H7 (cell line): ENCODE results near the gene TMED6. TPM values are rescaled to one million over a fixed set of nuclear protein-coding genes. Genes with fewer than 3 reads are reported as not detected.
"Not testable (repeated sequence)": the region's sequence is repeated elsewhere in the genome, so short reads cannot be mapped to it uniquely, and the experiment has no call there.

Source experiments
- DNase-seq: peaks from one replicate; pipeline ENCODE4 v3.0.0; 2012
- H3K27me3 ChIP-seq: 2 replicates; pipeline ENCODE4 v1.6.0; 2011; ENCODE audit warnings: mild to moderate bottlenecking, low read length; ENCODE audit not compliant: control insufficient read depth, insufficient read depth
- H3K36me3 ChIP-seq: replicated peaks from 2 replicates; pipeline ENCODE4 v1.5.1; 2011; ENCODE audit warnings: low read length; ENCODE audit not compliant: control insufficient read depth, insufficient read depth
- H3K4me3 ChIP-seq: 2 replicates; pipeline ENCODE4 v1.5.1; 2011; ENCODE audit warnings: low read depth, mild to moderate bottlenecking, control low read depth, low read length, moderate library complexity; ENCODE audit not compliant: insufficient read depth
- total RNA-seq: library from RNA; depleted of rRNA; stranded (reverse); fragments of >200 nt; shearing (Covaris generic); gene quantifications from 2 replicates; pipeline ENCODE4 v1.2.3, GENCODE V29; 2014

Gene TMED6
- total RNA-seq, 1 experiment from 2014 or later: not detected

DNA sequence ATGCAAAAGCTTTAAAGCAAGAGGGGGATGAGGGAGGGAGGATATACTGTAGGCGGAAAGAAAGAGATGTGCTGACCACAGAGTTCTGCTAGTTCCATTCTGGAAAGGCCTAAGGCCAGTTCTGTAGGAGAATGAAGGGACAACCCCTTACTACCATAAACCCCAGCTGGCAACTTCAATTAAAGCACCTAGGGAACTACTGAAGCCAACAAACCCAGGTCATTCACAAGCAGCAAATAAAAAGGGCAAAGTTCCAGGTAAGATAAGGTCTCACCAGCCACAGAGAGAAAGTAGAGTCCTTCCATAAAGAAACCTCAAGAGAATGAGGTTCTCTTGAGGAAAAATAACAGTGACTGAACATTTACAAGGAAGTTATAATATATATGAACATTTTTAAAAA lies 21.4 kb upstream of the TMED6 start:
- no peak overlapping the region for H3K4me3 ChIP-seq
- H3K27me3 ChIP-seq: no peaks in the 10 kb centered on the region
- DNase-seq: no peak
- peaks cover 18% of the 10 kb centered on the region for H3K36me3 ChIP-seq

DNA sequence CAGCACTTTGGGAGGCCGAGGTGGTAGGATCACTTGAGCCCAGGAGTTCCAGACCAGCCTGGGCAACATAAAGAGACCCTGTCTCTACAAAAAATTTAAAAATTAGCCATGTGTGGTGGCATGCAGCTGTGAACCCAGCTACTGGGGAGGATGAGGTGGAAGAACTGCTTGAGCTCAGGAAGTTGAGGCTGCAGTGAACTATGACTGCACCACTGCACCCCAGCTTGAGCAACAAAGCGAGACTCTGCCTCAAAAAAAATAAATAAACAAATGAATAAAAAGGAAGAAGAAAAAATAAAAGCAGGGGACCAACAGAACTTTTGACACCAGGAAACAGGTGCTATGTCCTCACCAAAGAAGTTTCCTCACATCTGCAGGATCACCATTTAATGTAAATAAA lies 20.0 kb upstream of the TMED6 start:
- Histone ChIP-seq H3K36me3 (peaks cover 24% of the 10 kb centered on the region), H3K27me3 (no peaks in the 10 kb centered on the region), H3K4me3 (no peak overlapping the region)
- DNase-seq: no peak

DNA sequence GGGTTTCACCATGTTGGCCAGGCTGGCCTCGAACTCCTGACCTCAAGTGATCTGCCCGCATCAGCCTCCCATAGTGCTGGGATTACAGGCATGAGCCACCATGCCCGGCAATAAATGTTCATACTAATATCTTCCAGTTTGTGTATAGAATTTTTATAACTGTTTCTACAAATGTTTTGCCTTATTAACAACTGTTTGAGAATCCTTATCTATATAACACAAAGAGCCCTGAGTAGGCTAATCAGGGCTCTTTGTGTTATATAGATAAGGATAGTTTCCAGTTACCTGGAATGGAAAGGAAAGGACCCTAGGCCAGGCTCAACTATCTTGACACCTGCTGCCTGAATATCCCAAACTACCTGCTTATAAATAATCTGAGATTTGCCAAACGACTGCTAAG lies 17.3 kb upstream of the TMED6 start:
- peaks cover 33% of the 10 kb centered on the region for H3K36me3 ChIP-seq
- H3K4me3 ChIP-seq: no peak overlapping the region
- H3K27me3 ChIP-seq: no peaks in the 10 kb centered on the region
- no peak for DNase-seq

DNA sequence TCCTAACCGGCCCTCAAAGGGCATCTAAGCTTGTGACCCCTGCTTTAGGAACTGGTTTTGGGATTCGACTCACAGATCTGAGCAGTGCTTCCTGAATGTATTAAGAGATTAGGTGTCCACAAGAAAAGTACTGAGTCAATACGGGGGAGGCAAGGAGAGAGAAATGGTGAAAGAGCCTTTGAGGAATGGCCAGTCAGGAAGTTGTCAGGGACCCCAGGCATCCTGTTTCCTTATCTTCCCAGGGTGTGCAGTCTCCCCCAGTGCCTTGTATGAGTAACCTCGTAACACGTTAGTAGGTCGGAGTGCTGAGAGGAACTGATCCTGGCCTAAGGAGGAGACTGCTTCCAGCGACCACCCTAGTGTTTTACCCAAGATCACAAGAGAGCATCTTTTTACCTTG lies 16.4 kb upstream of the TMED6 start:
- H3K36me3 ChIP-seq: peaks cover 33% of the 10 kb centered on the region
- no peak for DNase-seq
- H3K27me3 ChIP-seq: no peaks in the 10 kb centered on the region
- no peak overlapping the region for H3K4me3 ChIP-seq

DNA sequence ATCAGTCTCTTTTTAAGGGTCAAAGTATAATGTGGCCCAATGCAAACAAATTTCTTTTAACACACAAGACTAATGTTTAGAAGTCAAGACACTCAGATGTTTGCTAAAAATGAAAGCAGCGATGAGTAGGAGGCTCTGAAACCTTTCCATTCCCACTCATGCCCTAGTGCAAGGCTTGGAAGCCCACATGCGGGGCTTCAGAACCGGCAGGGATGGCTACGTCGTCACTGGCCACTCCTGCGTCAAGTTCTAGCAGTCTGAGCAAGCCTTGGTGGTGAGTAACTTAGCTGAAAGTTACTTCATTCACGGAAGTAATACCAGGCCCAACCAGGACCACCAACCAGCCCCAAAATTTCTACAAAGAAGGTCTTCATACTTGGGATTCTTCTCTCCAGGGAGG lies 14.8 kb upstream of the TMED6 start:
- DNase-seq: no peak
- Histone ChIP-seq H3K27me3 (no peaks in the 10 kb centered on the region), H3K4me3 (no peak overlapping the region), H3K36me3 (peaks cover 31% of the 10 kb centered on the region)

DNA sequence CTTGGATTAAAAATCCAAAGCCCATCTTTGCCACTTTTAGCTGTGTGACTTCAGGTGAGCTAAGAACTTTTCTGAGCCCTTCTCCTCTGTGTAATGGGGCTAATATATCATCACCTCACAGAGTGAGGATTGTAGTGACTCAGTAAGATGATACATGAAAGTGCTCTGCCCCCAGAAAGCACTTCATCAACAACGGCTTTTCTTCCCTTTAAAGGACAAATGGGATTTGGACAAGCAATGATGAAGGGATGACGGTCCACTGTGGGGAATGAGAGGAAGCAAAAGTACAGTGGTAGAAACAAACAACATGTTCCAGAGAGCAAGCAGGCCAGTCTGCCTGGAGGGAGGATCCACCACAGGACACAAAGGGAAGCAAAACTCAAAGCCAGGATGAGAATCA lies 14.3 kb upstream of the TMED6 start:
- no peak overlapping the region for H3K4me3 ChIP-seq
- peaks cover 31% of the 10 kb centered on the region for H3K36me3 ChIP-seq
- no peaks in the 10 kb centered on the region for H3K27me3 ChIP-seq
- no peak for DNase-seq

DNA sequence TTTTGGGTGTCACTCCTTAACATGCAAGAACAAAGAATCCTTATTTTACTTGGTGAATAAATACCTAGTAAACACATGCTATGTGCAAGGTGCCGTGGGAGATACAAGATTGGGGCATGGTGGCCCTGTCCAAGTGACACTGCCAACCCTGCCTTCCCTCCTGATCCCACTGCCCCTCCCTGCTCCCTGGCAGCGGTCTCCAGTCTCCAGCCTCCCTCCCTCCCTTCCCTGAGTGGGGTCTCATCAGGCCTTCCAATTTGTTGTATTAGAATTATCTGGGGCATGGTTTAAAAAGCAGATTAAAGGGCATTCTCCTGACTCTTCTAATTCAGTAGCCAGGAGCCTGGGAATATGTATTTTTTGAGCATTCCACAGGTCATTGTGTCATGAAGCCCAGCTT lies 12.5 kb upstream of the TMED6 start:
- no peak overlapping the region for H3K4me3 ChIP-seq
- no peak for DNase-seq
- H3K36me3 ChIP-seq: peaks cover 22% of the 10 kb centered on the region
- no peaks in the 10 kb centered on the region for H3K27me3 ChIP-seq

DNA sequence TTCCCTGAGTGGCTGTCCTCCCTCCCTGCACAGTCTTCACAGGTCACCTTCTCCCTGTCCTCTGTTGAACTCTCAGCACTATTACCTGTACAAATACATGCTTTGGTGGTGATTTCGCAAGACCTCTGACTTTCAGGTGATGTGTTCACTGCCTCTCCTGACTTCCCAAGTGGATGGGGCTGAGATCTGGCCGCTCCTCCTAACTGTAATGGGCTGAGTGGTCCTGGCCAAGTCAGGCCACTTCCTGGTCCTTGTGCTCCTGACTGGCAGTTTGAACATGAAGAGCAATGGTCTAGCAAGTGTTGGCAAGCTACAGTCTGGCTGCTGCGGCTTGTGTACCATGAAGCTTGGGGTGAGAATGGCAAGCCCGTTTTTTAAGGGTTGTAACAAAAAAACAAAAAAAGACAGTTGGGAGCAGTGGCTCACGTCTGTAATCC lies 11.7 kb upstream of the TMED6 start:
- Histone ChIP-seq H3K27me3 (no peaks in the 10 kb centered on the region), H3K4me3 (no peak overlapping the region), H3K36me3 (peaks cover 19% of the 10 kb centered on the region)
- DNase-seq: no peak

DNA sequence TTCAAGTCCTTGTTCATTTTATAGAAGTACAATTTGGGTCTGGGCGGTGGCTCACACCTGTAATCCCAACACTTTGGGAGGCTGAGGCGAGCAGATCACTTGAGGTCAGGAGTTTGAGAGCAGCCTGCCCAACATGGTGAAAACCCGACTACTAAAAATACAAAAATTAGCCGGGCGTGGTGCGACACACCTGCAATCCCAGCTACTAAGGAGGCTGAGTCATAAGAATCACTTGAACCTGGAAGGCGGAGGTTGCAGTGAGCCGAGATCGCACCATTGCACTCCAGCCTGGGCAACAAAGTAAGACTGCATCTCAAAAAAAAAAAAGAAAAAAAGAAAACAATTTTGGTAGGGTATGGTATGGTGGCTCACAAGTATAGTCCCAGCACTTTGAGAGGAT lies 8.5 kb upstream of the TMED6 start:
- not testable (repeated sequence) for DNase-seq, H3K27me3 ChIP-seq, H3K36me3 ChIP-seq, H3K4me3 ChIP-seq

DNA sequence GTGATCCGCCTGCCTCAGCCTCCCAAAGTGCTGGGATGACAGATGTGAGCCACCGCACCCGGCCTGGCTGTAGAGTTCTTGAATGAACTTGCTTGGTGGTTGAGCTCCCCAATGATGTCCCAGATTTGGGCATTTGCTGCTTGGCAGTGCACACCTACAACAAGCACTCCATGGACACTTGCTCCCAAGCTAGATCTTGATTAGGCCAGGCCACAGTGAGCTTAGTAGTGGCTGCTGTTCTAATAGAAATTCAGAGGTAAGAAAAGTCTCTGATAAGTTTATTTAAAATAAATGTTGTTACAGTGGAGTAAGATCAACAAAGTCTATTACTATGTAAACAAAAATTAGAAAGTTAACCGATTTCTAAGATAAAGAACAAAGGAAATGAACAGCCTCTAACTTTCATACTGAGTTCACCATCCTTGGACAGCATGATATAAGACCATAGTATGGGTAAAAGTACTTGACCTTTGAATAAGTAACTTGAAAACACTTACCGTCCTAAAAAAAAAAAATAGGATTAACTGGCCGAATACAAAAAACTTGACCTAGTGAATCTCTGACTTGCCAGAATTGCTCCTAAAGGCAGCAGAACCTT lies 951 bp downstream of the TMED6 start:
- Histone ChIP-seq H3K36me3 (no peaks in the 10 kb centered on the region; the same call in 1 of the 2 replicates), H3K27me3 (no peaks in the 10 kb centered on the region), H3K4me3 (no peak overlapping the region)
- no peak for DNase-seq

DNA sequence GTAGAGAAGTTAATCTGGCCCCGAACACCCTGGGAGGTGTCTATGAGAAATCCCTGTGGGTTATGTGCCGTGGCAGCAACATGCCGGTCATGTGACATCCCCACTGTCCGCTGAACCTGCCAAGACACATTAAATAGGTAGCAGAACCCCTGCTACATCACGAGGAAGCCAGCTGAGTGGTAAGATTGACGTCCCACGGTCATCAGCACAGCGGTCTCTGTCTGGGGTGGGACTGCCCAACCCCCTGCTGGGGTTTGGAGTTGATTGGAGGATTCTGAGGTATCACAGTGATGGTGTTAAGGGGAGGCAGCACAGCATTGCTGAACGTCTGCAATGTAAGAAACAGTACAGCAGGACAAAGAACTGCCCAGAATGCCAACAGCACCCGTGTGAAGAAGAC lies 2.0 kb downstream of the TMED6 start:
- no peak overlapping the region for H3K4me3 ChIP-seq
- H3K27me3 ChIP-seq: no peaks in the 10 kb centered on the region
- DNase-seq: no peak
- H3K36me3 ChIP-seq: no peaks in the 10 kb centered on the region; the same call in 1 of the 2 replicates

DNA sequence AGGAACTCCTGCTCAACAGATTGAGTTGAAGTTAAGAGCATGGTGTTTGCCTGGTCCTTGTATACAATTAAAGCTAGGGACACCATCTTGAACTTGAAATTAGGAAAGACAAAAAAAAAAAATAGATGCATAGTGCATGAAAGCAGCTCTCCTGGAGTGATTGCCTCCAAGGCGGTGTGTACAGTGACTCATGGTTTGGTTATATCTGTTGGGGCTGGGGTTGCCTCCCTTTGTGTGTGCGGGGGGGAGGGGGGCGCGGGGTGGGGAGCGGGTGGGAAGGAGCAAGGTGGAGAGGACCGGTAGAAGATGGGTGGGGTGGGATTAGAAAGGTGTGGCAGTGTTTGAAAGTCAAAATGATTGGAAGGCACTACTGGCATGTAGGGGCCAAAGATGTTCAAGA lies 3.4 kb downstream of the TMED6 start:
- H3K27me3 ChIP-seq: no peaks in the 10 kb centered on the region
- H3K36me3 ChIP-seq: peaks cover 1% of the 10 kb centered on the region
- no peak for DNase-seq
- no peak overlapping the region for H3K4me3 ChIP-seq

DNA sequence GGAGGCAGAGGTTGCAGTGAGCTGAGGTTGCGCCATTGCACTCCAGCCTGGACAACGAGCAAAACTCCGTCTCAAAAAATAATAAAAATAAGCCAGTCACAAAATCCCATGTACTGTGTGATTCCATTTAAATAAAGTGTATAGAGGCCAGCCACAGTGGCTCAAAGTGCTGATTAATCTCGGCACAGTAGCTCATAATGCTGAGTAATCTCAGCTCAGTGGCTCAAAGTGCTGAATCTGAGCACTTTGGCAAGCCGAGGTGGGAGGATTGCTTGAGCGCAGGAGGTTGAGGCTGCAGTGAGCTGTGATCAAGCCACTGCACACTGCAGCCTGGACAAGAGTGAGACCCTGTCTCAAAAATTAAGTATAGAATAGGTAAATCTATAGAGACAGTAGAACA lies 4.9 kb downstream of the TMED6 start:
- peaks cover 5% of the 10 kb centered on the region for H3K36me3 ChIP-seq
- no peak overlapping the region for H3K4me3 ChIP-seq
- no peak for DNase-seq
- no peaks in the 10 kb centered on the region for H3K27me3 ChIP-seq

DNA sequence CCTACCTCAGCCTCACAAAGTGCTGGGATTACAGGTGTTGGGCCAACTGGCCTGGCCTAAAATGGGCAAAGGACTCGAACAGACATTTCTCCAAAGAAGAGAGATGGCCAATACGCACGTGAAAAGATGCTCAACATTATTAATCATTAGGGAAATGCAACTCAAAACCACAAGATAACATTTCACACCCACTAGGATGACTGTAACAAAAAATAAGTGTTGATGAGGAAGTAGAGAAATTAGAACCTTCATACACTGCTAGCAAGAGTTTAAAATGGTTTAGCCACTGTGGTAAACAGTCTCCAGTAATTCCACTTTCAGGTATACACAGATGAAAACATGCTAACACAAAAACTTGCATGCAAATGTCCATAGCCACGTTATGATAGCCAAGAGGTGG lies 5.7 kb downstream of the TMED6 start:
- H3K36me3 ChIP-seq: peaks cover 11% of the 10 kb centered on the region
- no peak for DNase-seq
- H3K4me3 ChIP-seq: no peak overlapping the region
- no peaks in the 10 kb centered on the region for H3K27me3 ChIP-seq

DNA sequence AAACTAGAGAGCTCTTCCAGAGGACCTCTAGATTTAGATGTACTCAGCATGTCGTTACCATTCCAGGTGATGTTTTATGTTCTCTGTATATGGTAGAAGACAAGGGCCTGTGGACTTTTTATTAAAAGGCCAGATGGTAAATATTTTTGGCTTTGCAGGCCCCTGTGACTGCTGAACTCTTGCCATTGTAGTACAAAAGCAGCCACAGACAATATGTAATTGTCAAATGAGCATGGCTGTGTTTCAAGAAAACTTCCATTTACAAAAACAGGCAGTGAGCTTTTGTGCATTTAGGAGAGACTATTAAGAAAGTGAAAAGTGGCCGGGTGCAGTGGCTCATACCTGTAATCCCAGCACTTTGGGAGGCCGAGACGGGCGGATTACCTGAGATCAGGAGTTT lies 7.4 kb downstream of the TMED6 start:
- no peaks in the 10 kb centered on the region for H3K27me3 ChIP-seq
- no peak overlapping the region for H3K4me3 ChIP-seq
- DNase-seq: no peak
- H3K36me3 ChIP-seq: peaks cover 12% of the 10 kb centered on the region

DNA sequence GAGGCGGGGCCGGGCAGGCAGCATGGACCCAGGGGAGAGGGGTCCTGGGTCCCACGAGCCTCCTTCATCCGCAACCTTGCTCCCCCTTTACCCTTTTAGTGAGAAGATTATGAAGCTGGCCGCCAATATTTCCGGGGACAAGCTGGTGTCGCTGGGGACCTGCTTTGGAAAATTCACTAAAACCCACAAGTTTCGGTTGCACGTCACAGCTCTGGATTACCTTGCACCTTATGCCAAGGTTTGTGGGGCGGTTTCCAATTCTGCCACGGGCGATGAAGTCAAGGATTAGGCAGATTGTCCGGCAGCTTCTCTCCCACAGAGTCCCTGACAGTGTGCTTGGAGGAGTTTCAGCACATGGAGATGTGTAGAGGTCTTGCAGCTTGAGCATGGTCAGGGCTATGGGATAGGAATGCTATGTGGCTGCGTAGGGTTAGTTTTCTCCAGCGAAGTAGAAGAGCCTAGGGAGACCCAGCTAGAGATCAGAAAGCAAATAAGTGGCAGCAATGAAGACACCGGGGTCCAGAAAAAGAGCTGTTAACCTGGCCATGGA lies 11.4 kb downstream of the TMED6 start:
- H3K36me3 ChIP-seq: peaks cover 22% of the 10 kb centered on the region
- peak; percentile 45 for DNase-seq

More for the DNA sequence above, 11.4 kb downstream of the TMED6 start:
- peak overlapping the region; percentile 100 for H3K4me3 ChIP-seq
- no peaks in the 10 kb centered on the region for H3K27me3 ChIP-seq
